HG03520 (cell line): Measurements from ENCODE around the gene CAVIN1.
"Not testable (repeated sequence)": the region's sequence is repeated elsewhere in the genome, so short reads cannot be mapped to it uniquely, and the experiment has no call there.

Source experiments
- ATAC-seq: cut with Tn5 transposase; IDR thresholded peaks from one replicate; pipeline ENCODE4 v1.9.1; 2021; ENCODE audit warnings: mild to moderate bottlenecking, moderate library complexity; ENCODE audit not compliant: unreplicated experiment

CAVIN1 gene

DNA sequence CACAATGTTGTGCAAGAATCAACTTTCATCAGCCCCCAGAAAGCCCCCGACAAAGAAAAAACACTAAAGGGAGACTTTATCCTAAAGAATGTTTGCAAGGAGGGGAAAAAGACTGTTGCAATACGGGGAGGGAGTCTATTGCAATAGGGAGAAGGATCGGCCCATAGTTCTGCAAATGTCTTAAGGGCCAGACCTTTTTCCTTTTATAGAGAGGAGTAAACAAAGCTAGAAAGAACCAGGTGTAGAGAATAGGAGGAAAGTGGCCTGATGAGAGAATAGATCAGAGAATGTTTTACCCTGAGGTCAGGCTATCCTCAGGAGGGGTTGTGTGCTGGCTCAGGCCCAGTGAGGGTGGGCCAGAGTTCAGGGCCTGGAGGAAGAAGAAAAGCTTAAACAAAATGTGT is 8.7 kb upstream of the CAVIN1 start:
- ATAC-seq, result no peak

DNA sequence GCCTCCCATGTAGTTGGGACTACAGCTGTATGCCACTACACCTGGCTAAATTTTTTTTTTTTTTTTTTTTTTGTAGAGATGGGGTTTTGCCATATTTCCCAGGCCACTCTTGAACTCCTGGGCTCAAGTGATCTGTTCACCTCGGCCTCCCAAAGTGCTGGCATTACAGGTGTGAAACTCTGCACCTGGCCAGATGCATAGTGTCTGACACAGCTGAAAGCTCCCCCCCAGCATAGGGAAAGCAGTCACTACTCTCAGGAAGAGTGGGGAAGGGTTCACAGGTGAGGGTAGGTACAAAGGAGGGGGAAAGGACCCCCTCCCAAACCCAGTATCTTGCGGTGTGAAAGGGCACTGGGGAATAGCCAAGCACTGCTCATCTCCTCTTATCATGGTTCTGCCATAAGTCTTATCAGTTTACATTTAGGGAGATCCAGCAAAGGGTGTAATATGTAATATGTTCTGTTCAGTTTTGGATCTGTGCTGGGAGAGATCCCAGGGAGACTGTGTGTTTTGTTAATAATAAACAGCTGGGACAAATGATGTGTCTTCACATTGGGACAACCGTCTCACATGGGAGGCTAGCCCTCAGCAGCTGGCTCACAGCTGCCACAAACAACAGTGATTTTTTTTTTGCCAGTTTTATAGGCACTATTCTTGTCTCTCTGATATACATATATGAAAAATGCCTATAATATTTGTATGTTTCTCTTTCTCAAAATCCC is 6.8 kb upstream of the CAVIN1 start:
- ATAC-seq, result no peak

DNA sequence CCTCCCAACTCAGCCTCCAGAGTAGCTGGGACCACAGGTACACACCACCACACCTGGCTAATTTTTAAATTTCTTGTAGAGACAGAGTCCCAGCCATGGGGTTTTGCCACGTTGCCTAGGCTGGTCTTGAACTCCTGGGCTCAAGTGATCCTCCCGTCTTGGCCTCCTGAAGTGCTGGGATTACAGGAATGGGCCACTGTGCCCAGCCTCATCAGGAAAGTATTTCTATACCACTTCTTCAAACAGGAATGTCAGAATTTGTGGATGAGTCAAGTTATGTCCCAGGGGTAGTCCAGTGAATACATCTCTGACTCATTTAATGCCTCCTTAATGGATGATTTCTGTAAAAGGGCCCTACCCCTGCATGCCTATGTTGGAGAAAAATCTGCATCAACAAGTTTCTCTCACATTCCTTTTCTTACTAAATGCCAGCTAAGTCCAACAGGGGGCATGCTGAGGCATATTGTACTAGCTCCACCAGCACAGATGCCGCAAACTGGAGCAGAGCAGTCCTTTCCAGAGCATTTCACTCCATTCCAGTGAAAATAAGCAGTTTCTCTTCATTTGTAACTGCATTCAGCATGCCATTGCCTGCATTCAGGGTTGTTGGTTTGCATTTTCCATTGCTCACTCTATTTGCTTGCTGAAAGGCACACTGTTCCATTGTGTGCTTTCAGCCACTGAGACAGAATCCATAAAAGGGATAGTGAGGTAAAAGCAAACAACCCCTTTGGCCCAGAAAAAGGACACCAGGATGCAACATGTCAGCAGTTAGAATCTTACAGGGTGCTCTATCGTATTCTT is 5.3 kb upstream of the CAVIN1 start:
- ATAC-seq, result no peak

DNA sequence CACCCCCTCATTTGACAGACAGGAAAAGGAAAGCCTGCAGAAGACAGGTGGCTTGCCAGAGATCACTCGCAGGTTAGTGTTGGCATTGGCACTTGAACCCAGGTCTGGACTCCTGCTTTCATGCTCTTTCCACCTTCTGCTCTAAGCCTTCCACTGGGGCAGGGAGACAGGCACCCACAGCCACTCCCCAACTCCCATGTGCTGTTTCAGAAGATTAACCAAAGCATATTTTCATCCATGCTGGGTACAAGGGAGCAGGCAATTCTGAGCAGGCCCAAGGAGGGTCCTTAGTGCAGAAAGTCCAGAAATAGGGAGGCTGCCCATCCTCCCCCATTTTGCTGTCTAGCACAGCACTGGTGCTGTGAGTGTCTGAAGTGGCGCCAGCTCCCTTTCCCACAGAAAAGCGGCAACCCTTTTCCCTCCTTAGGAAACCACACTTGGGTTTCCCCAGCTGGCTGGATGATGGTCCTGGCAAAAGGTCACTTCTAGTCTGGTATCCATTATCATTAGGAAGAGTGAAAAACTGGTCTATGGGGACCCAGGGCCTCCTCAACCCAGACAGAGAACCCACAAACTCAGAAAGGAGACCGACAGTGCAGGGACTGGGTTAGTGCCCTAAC is 2.0 kb upstream of the CAVIN1 start:
- no peak for ATAC-seq

DNA sequence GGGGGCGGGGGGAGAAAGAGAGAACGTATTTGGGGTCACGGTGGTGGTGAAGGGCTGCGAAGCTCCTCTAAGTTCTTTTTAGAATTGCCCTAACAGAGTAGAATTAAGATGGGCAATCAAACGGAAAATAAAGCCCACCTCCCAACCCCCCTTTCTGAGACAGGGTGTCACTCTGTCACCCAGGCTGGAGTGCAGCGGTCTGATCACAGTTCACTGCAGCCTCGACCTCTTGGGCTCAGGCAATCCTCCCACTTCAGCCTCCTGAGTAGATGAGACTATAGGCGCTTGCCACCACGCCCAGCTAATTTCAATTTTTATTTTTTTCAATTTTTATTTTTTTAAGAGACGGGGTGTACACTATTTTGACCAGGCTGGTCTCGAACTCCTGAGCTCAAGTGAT is 710 bp upstream of the CAVIN1 start:
- ATAC-seq, result no peak

DNA sequence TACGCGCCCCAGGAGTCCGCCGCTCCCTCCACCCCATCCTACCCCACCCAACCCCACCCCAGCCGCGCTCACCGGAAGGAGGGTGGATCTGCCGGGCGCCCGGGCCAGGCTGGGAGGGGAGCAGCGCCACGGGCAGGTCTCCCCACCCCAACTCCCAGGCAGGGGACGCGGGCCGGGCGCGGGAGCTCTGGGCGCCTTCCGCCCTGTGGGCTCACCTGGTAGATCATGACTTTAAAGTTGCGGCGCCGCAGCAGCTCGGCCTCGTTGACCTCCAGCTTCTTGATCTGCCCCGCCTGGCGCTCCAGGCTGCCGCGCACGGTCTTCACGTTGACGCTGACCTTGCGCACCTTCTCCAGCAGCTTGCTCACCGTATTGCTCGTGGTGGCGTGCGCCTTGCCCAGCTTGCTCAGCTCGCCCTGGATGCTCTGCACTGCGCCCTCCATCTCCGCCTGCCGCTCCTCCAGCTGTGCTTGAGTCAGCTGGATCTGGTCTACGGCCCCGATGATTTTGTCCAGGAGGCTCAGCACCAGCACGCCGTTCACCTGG is 571 bp downstream of the CAVIN1 start:
- no peak for ATAC-seq

DNA sequence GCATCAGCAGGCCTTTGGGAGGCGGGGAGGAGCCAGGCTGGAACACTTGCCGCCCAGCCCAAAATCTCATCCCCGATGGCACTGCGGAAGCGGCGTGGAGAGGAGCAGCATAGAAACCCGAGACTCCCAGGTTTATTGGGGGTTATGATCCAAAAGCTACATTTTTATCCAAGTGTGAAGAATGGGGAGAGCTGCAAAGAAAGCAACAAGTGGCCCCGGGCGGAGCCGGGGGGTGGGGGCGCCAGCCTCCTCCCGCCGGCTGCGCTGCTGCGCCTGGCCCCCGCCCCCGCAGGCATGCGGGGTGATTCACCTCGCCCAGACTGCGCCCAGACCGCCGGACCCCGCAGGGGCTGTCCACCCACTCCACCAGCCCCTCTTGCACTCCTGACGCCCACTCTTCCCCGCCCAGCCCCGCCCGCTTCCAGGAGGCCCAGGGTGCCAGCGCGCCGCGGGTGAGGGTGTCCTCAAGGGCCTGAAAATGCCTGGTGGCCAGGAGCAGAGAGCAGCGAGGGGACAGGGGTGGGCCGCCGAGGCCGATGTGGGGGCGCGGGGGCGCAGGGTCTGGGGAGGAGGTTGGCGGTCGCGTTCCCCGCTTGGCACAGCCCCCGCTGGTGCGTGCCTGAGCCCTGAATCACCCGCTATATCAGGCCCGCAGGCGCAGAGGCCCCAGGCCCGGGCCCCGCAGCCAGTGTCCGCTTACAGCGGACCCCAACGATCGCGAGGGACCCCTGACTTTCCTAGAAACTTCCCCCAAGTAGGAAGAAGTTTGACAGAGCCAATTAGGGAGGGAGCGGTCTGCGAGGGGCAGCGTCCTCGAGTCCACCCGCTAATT is 1.3 kb downstream of the CAVIN1 start:
- ATAC-seq, result no peak

DNA sequence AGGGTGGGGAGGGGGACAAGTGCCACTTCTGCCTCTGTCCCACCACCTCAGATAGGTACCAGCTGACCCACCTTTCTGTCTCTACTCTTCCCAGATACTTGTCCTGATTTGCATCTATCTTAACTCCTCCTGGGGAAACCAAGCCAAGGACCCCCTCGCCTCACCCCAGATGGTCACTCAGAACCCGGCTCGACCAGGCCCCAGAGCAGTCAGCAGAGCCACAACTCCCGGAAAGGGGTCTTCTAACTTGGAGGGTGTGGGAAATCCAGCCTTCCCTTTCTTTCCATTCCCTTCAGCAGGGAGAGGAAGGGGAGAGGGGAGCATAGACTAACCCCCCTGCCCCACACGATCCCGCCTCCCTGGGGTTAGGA is 1.9 kb downstream of the CAVIN1 start:
- no peak for ATAC-seq

DNA sequence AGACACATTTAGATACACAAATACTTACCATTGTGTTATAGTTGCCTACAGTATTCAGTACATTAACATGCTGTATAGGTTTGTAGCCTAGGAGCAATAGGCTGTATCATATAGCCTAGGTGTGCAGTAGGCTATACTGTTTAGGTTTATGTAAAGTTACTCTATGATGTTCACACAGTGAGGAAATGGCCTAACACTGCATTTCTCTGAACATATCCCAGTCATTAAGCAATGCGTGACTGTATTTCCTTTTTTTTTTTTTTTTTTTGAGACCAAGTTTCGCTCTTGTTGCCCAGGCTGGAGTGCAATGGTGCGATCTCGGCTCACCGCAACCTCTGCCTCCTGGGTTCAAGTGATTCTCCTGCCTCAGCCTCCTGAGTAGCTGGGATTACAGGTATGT is 5.1 kb downstream of the CAVIN1 start:
- not testable (repeated sequence) for ATAC-seq

DNA sequence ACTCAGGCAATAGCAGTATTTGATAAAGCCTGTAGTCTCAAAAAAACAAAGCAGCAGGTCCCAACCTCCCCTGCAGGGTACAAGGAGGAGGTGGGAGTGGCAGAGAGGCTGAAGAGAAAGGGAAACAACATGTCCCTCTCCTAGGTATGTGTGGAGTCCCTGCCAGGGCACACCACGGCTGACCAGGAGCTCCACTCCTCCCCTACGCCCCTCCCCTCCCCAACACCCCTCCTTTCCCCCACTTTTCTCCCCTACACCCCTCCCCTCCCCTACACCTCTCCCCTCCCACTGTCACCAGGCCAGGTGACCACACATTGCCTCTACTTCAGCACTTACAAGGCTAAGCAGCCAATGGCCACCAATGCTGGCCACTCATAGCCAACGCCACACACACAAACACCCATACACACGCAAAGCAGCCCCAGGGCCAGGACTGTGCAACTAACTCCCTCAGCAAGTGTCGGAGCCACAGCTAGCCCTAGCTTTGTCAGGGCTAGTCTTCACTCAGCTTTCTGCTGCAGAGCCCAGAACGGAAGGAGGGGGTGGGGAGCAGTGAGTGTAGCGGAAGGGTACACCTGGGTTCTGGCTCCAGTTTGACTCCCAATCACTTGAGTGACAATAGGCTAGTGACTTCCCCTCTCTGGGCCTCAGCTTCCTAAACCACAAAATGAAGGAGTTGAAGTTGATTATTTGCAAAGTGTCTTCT is 8.2 kb downstream of the CAVIN1 start:
- ATAC-seq, result no peak

DNA sequence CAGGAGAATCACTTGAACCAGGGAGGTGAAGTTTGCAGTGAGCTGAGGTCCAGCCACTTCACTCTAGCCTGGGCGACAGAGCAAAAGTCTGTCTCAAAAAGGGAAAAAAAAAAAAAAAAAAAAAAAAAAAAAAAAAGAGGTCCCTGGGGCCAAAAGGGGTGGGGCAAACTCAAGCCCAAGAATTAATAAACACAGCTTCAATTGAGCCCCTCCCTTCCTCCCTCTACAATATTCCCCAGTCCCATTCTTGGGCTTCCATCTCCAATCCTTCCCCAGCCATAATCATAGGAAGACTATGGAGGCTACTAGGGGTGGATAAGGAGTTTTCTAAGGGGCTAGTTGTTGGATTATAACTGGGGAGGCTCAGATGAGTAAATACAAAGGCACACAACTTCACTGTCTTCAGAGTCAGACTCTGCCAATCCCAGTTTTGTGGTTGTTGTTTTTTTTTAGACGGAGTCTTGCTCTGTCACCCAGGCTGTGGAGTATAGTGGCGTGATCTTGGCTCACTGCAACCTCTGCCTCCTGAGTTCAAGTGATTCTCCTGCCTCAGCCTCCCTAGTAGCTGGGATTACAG is 9.5 kb downstream of the CAVIN1 start:
- no peak for ATAC-seq

DNA sequence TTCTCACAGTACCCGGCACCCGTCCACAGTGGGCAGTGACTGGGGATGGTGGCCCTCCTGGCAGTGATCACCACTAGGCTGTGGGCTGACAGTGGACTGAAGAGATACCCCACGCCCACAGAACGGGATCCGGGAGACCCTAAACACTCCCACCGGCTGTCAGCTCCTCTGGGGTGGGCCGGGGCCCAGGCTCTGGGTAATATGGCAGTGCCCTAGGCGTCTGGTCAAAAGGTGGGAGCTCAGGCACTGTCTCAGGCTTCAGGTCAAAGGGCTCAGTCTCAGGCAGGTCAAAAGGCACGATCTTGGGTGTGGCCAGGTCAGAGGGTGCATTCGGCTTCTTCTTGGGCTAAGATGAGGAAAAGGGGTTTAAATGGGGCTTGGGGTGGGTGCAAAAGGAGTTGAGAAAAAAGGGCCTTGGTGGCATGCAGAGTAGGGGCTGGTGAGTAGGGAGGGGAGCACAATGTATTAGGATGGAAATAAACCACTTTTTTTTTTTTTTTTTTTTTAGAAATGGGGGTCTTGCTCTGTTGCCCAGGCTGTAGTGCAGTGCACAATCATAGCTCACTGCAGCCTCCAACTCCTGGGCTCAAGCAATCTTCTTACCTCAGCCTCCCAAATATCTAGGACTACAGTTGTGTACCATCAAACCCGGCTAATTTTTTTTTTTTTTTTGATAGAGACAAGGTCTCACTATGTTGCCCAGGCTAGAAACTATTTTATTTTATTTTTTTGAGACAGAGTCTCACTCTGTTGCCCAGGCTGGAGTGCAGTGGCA is 11.0 kb downstream of the CAVIN1 start:
- ATAC-seq, result no peak

DNA sequence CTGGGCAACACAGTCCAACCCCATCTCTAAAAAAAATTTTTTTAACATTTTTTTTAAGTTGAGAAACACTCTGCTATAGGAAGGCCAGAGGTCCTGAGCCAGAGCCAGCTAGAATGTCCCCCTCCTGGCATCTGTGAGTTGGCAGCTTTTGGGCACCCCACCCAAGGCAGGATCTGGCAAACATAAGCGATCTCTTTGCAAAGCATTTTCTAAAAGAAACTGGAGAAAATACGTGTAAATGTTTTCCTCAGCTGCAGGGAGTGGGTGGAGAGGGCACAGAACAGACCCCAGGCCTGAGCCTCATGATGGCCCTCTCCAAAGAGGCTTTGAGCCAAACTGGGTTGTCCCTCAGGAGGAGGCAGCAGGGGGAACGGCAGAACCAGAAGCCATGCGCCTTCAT is 11.7 kb downstream of the CAVIN1 start:
- no peak for ATAC-seq

DNA sequence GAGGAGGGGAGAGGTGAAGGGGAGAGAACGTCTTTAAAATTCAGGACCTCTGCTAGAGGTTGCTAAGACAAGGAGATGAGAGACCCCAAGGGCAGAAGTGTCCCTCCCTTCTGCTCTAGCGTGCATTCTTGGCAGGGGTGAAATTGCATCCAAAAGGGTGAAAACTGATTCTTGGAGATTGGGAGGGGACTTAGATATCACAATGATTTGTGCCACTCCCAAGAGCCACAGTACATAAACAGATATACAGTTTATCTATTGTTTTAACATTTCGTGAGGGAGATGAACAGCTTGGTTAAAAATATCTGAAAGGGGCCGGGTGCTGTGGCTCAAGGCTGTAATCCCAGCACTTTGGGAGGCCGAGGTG is 12.8 kb downstream of the CAVIN1 start:
- no peak for ATAC-seq

DNA sequence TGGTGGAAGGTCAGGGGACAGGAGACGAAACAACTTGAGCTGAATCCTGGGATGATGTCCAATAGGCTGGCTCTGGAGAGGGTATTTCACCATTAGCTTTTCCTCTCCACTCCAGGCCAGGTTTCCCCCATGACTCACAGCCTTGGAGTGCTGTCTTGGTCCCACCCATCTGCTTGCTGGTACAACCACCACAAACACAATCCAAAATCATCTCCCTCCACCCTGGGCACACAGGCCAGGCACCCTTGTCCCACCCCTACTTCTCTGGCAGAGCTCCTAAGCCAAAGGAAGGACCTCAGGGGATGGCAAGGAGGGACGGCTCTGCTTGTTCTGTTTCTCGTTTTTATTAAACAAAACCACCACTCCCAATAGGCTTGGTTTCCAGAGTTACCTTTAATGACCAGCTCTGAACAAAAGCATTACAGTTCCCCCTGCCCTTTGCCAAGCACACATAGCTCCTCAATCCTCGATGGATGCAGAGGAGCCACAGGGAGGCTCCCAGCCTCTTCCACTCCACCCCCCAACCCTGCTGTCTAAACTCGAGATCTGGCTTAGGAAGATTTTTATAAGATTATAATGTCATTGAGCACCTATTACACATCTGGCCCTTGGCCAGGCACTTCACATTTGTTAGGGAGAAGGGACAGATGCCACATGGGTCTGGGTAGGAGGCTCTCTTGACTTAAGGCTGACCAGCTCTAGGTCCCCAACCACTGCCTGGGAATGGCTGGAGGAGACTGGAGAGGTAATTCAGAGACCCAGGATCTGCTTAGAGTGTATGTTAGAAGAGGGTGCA is 13.3 kb downstream of the CAVIN1 start:
- ATAC-seq, result no peak

DNA sequence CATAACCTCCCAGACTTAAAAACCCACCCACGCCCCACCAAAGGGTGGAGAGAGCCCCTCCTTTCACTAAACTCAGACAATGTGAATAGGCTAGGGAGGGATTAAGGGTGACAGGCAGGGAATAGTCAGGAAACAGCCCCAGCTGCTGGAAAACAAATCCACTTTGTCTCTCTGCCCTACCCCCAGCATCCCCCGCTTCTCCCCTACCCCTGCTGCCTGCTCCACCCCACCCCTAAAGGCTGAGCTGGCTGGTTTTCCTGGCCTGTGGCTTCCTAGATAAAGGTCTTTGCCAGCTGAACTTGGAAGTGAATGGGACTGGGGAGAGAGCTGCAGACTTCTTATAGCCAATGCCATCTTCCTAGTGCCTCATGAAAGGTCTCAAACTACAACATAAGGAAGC is 15.0 kb downstream of the CAVIN1 start:
- ATAC-seq, result no peak

DNA sequence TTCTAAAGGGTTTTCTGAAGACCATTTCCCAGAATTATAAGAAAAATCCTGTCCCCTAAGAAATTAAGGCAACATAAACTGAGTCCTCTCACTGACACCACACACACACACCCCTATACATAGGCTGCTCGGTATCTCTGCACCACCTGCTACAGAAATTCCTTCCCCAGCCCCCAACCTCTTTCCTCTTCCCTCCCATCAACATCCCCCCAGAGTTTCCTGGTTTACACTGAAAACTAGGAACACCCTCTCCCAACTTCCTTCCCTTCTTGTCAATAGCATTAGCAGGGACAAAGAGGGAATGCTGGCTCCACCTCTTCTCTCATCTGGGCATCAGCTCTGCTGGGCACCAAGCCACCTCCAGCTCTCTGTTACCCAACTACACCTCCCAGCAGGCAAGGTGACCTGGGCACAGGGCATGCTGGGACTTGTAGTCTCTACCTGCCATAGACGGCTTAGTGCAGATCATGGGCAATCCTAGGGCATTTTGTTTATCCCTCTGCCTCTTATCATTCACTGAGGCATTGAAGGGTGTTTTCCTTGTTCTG is 15.7 kb downstream of the CAVIN1 start:
- ATAC-seq, result no peak

DNA sequence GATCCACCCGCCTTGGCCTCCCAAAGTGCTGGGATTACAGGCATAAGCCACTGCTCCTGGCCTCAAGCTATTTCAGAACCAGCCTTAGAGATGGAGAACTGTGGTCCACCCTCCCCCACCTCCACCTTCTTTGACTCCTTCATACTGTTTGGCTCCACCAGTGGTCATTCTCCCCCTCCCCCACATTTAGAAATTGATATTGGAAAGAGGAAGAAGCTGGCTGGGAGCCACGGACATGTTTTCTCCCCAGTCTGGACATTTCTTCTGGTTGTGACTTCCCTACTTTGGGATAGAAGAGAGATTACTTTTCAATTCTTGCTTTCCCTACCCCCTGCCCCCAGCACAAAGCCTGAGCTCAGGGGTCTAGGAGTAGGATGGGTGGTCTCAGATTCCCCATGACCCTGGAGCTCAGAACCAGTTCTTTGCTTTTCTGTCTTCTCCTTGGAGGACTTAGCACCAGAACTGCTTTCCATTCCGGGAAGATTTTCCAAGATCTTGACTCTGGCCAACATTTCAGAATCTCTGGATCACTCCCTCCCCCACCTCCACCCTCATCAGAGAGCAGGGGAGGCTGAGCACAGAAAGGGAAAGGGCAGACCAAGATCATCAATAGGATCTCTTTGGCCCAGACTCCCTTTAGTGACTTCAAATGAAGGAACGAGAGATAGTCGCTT is 16.3 kb downstream of the CAVIN1 start:
- no peak for ATAC-seq
